ENCODE measurements around the gene SAE1.

SAE1 gene

GRCh38 chr19:47225746-47226425 is 95.3 kb downstream of the SAE1 start:
- DNase-seq, result peak; percentile 86

GRCh38 chr19:47226426-47227351 is 96.1 kb downstream of the SAE1 start:
- peak; percentile 96 for DNase-seq

GRCh38 chr19:47227352-47228167 is 96.9 kb downstream of the SAE1 start:
- DNase-seq, result peak; percentile 92

- DNase-seq, result peak; percentile 31
Observed at GRCh38 chr19:47228168-47228936, 97.7 kb downstream of the SAE1 start.

GRCh38 chr19:47228937-47229675 is 98.5 kb downstream of the SAE1 start:
- no peak for DNase-seq

- DNase-seq, result no peak
Observed at GRCh38 chr19:47229676-47230053, 99.0 kb downstream of the SAE1 start.

GRCh38 chr19:47230054-47230920 is 99.7 kb downstream of the SAE1 start:
- peak; percentile 38 for DNase-seq

- no peak for DNase-seq
Observed at GRCh38 chr19:47230921-47231214, 100.2 kb downstream of the SAE1 start, which contains the start of gene BBC3. BBC3 (minus strand) TSS chr19:47231199; CDS start chr19:47228431, 2,768 bp downstream.

GRCh38 chr19:47231215-47232054 is 100.8 kb downstream of the SAE1 start:
- DNase-seq, result peak; percentile 74

GRCh38 chr19:47232422-47233211 is 102.0 kb downstream of the SAE1 start:
- peak; percentile 46 for DNase-seq

- DNase-seq, result no peak
Observed at GRCh38 chr19:47236072-47236675, 105.5 kb downstream of the SAE1 start.

GRCh38 chr19:47239152-47239551 is 108.5 kb downstream of the SAE1 start:
- DNase-seq, result no peak

GRCh38 chr19:47239610-47240296 is 109.1 kb downstream of the SAE1 start:
- no peak for DNase-seq

- no peak for DNase-seq
Observed at GRCh38 chr19:47240556-47240955, 109.9 kb downstream of the SAE1 start.

- DNase-seq, result peak; percentile 38
Observed at GRCh38 chr19:47240996-47241918, 110.6 kb downstream of the SAE1 start.

- no peak for DNase-seq
Observed at GRCh38 chr19:47241919-47242577, 111.4 kb downstream of the SAE1 start.
